Natural killer cell (primary cell): ENCODE data around the gene RASSF5. TPM values are rescaled to one million over a fixed set of nuclear protein-coding genes. Genes with fewer than 3 reads are reported as not detected.
"Not testable (repeated sequence)": the region's sequence is repeated elsewhere in the genome, so short reads cannot be mapped to it uniquely, and the experiment has no call there.

ENCODE experiments used
- ATAC-seq, 3 donors: fragments of 150-1000 bp in 2 of 3; fragments of 200-7000 bp in 1 of 3; cut with Tn5 transposase; 1 replicate in 1 of 3; 2 replicates in 2 of 3; pipeline ENCODE4 v1.10.0; 2021; ENCODE audit warnings: mild to moderate bottlenecking in 2 of 3, moderate library complexity in 2 of 3
- DNase-seq, 2 donors: peaks; one replicate each; pipeline versions ENCODE4 v3.0.0 to v3.0.0-alpha.2; 2013 to 2021; ENCODE audit warnings: mixed read lengths in 1 of 2
- H3K27ac ChIP-seq: one replicate; pipeline ENCODE4 v1.5.1; 2013; ENCODE audit warnings: mild to moderate bottlenecking, low read length
- H3K27me3 ChIP-seq: one replicate; pipeline ENCODE4 v1.6.1; 2013; ENCODE audit warnings: low read length; ENCODE audit not compliant: control insufficient read depth, insufficient read depth
- H3K36me3 ChIP-seq: one replicate; pipeline ENCODE4 v1.6.1; 2013; ENCODE audit warnings: low read length; ENCODE audit not compliant: control insufficient read depth, insufficient read depth
- H3K4me1 ChIP-seq: one replicate; pipeline ENCODE4 v1.6.1; 2013; ENCODE audit warnings: low read length; ENCODE audit not compliant: control insufficient read depth, insufficient read depth
- H3K4me3 ChIP-seq: one replicate; pipeline ENCODE4 v1.5.1; 2013; ENCODE audit warnings: low read length
- H3K9me3 ChIP-seq: one replicate; pipeline ENCODE4 v1.6.1; 2013; ENCODE audit warnings: low read length; ENCODE audit not compliant: control insufficient read depth, insufficient read depth
- H3K27ac Mint-ChIP-seq, 2 donors: one replicate each; pipeline ENCODE4 v1.8.0; 2022; ENCODE audit warnings: mild to moderate bottlenecking in 2 of 2, mixed read lengths in 2 of 2, moderate library complexity in 1 of 2
- H3K27me3 Mint-ChIP-seq, 2 donors: one replicate each; pipeline ENCODE4 v1.8.0; 2022; ENCODE audit warnings: low read depth in 2 of 2, mixed read lengths in 2 of 2
- H3K36me3 Mint-ChIP-seq: one replicate; pipeline ENCODE4 v1.8.0; 2022; ENCODE audit warnings: mixed read lengths
- H3K4me1 Mint-ChIP-seq, 2 donors: one replicate each; pipeline ENCODE4 v1.8.0; 2022; ENCODE audit warnings: mixed read lengths in 2 of 2
- H3K4me3 Mint-ChIP-seq: one replicate; pipeline ENCODE4 v1.8.0; 2022; ENCODE audit warnings: mild to moderate bottlenecking, moderate library complexity, mixed read lengths
- H3K9me3 Mint-ChIP-seq, 2 donors: one replicate each; pipeline ENCODE4 v1.8.0; 2022; ENCODE audit warnings: mixed read lengths in 2 of 2
- CTCF ChIP-seq: fragments of 200-600 bp; IDR thresholded peaks from one replicate; pipeline ENCODE4 v1.8.0; 2022; ENCODE audit warnings: antibody characterized with exemption
- WGBS: methylation state at CpG from one replicate; pipeline ENCODE4 v1.1.7; 2013; ENCODE audit warnings: missing lambda C conversion rate; ENCODE audit not compliant: insufficient coverage; 5-methylcytosine and 5-hydroxymethylcytosine counted together
- intact Hi-C: fragments of 100-400 bp; cut with micrococcal nuclease; formaldehyde crosslinking; loops from one replicate; pipeline ENCODE4 v1.14.2; 2022
- total RNA-seq, 4 donors: library from RNA; stranded (reverse); fragments of 120-200 nt in 1 of 4; gene quantifications; one replicate each; pipeline versions ENCODE4 v1.2.3 to v1.2.4, GENCODE V29; 2013 to 2022

Gene RASSF5
- total RNA-seq, 3 donors from 2014 or later (not counting 1 experiment from before 2014, with no cell fraction given): 231 to 333 (median 279) TPM

DNA sequence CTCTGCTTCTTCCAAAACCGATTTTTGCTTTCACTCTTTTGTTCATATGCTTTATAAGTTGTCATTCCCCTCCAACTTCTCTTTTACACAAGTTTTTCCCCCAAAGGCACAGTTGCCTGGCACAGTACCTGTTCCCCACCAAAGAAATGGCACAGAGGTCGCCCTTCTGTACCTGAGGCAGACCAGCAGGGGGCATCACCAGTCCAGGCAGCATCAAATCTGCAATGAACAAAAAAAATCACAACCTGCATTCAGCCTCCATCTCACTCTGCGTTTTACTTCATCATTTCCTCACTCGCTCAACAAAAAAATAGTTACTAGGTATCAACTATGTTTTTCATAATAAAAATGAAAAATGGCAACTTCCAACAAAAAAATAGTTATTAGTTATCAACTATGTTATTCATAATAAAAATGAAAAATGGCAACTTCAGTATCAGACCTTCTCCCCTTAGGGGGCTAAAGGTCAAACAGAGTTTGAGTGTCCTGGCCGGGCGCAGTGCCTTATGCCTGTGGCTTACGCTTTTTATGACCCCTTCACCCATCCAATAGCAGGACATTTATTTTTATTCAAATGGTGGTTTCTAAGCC is 100.9 kb downstream of the RASSF5 start:
- Histone ChIP-seq H3K9me3 (no peaks in the 10 kb centered on the region), H3K4me3 (no peak overlapping the region), H3K4me1 (peaks cover 10% of the 10 kb centered on the region), H3K27me3 (no peaks in the 10 kb centered on the region), H3K36me3 (peaks cover 39% of the 10 kb centered on the region), H3K27ac (no peak overlapping the region)
- WGBS: 81% methylated on average over 6 of the region's 7 CpGs
- Mint-ChIP-seq H3K9me3 (no peaks in the 10 kb centered on the region), H3K4me1 (peaks cover 16 to 19% of the 10 kb centered on the region in 2 donors), H3K27ac (no peak overlapping the region), H3K27me3 (no peaks in the 10 kb centered on the region), H3K4me3 (no peak overlapping the region), H3K36me3 (peaks cover 8% of the 10 kb centered on the region)
- ATAC-seq (no peak), DNase-seq (peak in 1 of 2 donors; percentile 77)
- intact Hi-C loops: loop anchor here (10.0 kb wide), 1 partner anchor 57 kb away; no protein-coding TSS in a partner anchor
- peak; percentile 75 for TF ChIP-seq CTCF

DNA sequence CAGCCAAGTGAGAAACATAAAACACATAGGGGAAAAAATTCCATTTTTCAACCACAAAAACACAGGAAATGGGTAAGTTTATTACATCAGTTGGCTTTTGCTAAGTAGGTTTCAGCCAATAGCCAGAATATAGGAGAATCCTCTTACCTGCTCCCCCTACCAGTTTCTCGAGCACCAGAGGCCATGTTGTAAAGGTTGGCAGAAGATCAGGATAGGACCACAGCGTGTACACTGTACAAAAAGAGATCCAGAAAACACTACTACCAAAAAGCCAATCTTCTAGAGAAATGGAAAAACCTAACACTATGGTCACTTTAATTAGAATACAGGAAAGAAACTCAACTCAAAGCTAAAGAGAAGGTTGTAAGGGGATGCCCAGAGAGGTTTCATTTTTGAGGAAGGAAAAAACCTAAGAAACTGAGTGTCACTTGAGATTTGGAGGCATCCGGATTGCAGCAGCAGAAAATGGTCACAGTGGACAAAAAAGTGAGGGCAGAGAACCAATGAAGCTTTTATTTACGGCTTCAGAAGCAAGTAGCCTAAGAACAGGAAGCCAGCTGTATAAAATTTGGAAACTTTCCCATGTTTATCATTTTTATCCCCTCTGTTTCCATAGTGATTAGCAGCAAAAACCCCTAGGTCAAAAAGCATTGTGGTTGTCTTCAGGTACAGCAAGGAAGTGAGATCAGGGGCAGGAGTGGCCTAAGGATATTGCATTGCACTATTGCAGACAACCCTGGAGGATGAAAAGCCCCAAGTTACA is 102.1 kb downstream of the RASSF5 start:
- H3K4me3 Mint-ChIP-seq: peak overlapping the region; percentile 15
- WGBS: 28% methylated on average over 2 of the region's 4 CpGs
- no peak for DNase-seq
- no peaks in the 10 kb centered on the region for H3K27me3 Mint-ChIP-seq
- Histone ChIP-seq H3K4me1 (peaks cover 10% of the 10 kb centered on the region), H3K27ac (no peak overlapping the region), H3K27me3 (no peaks in the 10 kb centered on the region), H3K4me3 (no peak overlapping the region), H3K9me3 (no peaks in the 10 kb centered on the region), H3K36me3 (peaks cover 31% of the 10 kb centered on the region)
- no peak for ATAC-seq
- no peak overlapping the region for H3K27ac Mint-ChIP-seq
- intact Hi-C loops: loop anchor here (10.0 kb wide), 1 partner anchor 55 kb away; no protein-coding TSS in a partner anchor
- H3K4me1 Mint-ChIP-seq: peaks cover 16 to 19% of the 10 kb centered on the region in 2 donors
- peaks cover 8% of the 10 kb centered on the region for H3K36me3 Mint-ChIP-seq
- H3K9me3 Mint-ChIP-seq: no peaks in the 10 kb centered on the region
- no peak for TF ChIP-seq CTCF

DNA sequence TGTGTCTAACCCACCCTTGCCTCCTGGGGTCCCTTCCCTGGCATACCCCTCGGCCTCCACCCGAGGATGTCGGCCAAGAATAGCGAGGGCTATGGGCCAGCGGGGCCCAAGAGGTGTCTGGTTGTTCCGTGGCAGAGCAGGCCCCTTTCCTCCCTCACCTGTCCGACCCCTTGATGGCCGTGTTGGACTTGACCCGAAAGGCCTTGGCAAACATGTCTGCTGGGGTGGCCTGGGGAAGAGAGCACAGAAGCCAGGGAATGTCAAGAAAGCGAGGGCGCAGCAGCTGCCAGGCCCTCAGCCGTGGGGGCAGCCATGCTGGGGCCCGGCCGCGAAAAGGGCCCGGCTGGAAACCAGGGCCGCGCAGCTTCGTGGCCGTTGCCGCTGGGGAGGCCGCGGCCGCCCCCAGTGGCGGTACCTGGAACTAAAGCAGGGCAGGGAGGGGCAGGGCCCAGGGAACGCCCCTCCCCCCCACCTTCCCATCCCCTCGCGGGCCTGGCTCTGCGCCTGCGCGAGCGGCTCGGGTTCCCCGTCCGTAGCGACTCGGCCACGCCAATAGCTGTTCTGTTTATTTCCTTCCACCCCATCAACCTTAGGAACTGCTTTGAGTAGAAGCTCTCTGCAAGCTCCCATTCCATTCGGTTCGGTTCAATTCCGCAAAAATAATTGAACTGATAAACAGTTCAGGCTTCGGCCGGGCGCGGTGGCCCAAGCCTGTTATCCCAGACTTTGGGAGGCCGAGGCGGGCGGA is 105.0 kb downstream of the RASSF5 start, which contains the start of gene EIF2D:
EIF2D (minus strand) TSS at position 337 of the 748 bp plus-strand sequence; CDS start at position 214, 123 bp downstream.
- intact Hi-C loops: no loop called here
- Histone ChIP-seq H3K27ac (peak within 1 kb of the TSS; percentile 71), H3K9me3 (no peaks in the 10 kb centered on the region), H3K4me3 (peak within 1 kb of the TSS; percentile 73), H3K4me1 (peaks cover 10% of the 10 kb centered on the region), H3K36me3 (peaks cover 10% of the 10 kb centered on the region), H3K27me3 (no peaks in the 10 kb centered on the region)
- Mint-ChIP-seq H3K27ac (peak within 1 kb of the TSS; percentile 90 to 96), H3K36me3 (no peaks in the 10 kb centered on the region), H3K27me3 (no peaks in the 10 kb centered on the region), H3K4me1 (peaks cover 16 to 19% of the 10 kb centered on the region in 2 donors), H3K4me3 (peak within 1 kb of the TSS; percentile 93), H3K9me3 (no peaks in the 10 kb centered on the region)
- WGBS: 10% methylated on average over 48 of the region's 48 CpGs
- peak; percentile 99 to 100 (median 99) for ATAC-seq
- peak; percentile 93 for TF ChIP-seq CTCF
- peak; percentile 95 to 97 for DNase-seq

GRCh38 chr1:206626396-206626795 is 119.1 kb downstream of the RASSF5 start:
- H3K36me3 ChIP-seq, H3K27ac Mint-ChIP-seq, DNase-seq, H3K4me1 Mint-ChIP-seq, intact Hi-C loops, H3K36me3 Mint-ChIP-seq, H3K27ac ChIP-seq, H3K4me3 Mint-ChIP-seq, H3K4me1 ChIP-seq, H3K9me3 ChIP-seq, H3K4me3 ChIP-seq, H3K9me3 Mint-ChIP-seq, H3K27me3 ChIP-seq, ATAC-seq: not testable (repeated sequence)
- H3K27me3 Mint-ChIP-seq: peaks cover 9 to 14% of the 10 kb centered on the region in 2 donors
- 100% methylated on average over 2 of the region's 2 CpGs for WGBS
